Measurements from ENCODE around the gene NECAB3.

NECAB3 gene

DNA sequence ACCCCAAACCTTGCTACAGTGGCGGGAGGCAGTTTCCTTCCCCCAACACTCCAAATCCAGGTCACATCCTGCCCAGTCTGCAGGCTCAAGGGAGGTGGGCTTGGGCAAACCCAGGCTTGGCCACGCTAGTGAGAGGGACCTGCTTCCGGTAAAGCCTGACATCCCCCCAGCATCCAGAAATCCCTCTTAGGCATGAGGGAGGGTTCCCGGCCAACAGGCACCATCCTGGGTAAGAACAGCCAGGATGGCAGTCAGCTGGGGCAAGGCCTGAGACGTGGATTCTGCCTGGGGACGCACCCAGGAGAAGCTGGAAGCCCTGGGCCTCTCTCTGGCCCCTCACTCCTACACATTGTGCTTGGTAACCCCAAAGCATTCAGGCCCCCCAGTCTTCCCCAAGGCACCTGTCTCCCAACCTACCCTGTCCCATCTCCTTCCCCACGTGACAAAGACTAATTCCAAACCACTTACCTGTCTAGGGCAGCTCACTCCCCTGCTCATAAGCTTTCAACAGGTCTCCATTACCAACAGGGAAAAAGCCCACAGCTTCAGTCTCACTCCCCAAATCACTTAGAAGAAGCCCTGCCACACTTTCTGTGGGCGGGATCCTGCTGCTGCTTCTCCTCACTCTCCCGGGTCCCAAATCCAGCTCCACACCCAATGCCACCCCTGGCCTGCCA, 10.0 kb downstream of the NECAB3 start:
- no peak for DNase-seq (ENCODE audit: low read depth)

DNA sequence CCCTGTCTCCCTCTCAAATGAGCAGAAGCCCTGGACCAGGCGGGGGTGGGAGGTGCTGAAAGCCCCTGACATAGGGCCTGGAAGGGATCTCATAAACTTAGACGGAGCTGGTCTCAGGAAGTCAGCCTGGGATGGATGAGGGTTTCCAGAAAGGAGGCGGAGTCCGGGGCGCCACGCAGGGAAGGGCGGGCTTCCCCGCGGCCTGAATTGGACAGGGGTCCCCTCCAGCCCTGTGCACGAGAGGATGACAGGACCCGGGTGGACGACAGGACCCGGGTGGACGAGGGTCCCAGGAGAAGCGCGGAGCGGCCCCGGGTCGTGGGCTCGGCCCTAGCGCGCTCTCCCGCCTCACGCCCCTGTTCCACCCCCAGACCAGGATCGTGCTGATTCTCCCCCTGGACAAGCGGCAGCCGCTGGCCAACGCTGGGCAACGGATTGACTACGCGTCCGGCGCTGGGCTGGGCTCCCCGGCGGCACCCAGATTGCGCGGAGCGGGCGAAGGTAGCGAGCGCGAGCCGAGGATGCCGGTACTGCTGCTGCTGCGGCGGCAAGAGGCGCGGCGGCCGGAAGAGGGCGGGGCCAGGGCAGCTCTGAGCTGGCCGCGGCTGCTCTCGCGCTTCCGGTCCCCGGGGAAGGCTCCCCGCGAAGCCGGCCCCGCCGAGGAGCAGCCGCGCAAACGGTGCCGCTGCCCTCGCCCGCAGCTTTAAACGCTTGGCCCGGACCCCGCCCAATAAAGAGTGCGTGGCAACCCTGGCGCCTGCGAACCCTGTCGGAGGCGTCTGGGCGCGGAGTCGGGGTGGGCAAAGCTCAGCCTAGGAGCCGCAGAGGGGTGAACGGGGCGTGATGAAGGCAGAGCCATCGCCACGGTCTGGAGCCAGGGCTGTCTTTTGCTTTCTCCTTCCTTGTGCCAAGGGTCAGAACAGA, 10.8 kb downstream of the NECAB3 start:
- no peak for DNase-seq (ENCODE audit: low read depth)

DNA sequence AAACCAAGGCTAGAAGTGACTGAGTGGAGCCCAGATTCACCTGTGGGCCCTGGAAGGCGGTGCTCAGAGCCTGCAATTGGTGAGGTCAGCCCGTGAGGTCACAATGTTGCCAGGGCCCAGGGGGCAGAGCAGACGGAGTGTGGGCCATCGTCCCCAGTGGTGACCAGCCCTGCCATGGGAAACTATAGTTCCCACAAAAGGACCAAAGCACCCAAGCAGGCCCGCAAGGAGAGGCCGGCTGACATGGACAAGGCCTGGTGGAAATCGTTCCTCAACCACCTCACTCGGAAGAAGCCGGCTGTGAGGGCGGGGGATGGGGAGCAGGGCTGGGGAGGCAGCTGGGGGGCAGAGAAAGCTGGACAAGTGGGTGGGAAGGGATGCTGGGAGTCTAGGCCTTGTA, 12.1 kb downstream of the NECAB3 start, which contains the start of gene C20orf144:
Gene C20orf144, plus strand, starts transcription at position 156 of the 400 bp plus-strand sequence. Its CDS starts 19 bp downstream, at position 175.
- DNase-seq (ENCODE audit: low read depth), result no peak

DNA sequence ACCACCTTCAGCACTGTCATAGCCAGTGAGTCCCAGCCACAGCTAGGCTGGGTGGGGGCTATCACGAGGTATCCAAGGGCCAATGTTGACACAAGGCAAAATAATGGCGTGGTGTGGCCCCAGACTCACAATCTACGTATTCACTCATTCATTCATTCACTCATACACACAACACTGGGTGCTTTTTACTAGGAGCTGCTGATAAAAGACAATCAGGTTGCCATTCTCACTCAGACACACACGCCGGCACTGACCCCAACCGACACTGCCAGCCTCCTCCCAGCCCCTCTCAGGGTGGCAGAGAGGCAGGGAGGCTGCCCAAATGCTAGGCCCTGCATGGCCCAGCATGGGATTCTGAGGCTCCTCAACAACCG, 13.6 kb downstream of the NECAB3 start:
- DNase-seq (ENCODE audit: low read depth), result no peak

DNA sequence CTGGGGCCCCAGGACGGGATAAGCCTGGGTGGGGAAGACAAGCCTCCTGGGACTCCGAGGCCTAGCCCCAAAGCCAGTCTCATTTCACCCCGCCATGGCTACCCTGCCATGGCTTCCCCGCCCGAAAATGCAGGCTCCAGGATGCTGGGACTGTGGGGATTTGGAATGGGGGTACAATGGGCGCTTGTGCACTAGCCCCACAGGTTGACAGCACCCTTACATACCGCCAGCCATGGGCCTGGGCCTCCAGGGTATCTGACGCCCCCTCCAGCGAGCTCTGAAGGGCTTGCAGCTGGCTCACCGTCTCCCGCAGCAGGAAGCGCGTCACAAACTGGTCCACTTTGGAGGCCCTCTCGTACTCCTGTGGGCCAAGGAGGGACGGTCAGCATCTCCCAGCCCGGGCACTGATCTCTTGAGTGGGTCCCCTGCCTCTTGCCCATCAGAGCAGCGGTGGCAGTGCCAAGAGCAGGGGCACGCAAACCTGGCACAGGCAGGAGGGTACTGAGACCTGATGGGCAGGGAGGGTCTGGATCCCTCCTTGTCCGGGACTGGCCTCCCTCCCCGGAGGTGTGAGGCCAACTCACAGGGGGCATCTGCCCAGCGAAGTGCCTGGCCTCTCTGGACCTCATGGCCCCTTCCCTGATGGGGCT, 14.1 kb downstream of the NECAB3 start:
- DNase-seq (ENCODE audit: low read depth), result no peak

DNA sequence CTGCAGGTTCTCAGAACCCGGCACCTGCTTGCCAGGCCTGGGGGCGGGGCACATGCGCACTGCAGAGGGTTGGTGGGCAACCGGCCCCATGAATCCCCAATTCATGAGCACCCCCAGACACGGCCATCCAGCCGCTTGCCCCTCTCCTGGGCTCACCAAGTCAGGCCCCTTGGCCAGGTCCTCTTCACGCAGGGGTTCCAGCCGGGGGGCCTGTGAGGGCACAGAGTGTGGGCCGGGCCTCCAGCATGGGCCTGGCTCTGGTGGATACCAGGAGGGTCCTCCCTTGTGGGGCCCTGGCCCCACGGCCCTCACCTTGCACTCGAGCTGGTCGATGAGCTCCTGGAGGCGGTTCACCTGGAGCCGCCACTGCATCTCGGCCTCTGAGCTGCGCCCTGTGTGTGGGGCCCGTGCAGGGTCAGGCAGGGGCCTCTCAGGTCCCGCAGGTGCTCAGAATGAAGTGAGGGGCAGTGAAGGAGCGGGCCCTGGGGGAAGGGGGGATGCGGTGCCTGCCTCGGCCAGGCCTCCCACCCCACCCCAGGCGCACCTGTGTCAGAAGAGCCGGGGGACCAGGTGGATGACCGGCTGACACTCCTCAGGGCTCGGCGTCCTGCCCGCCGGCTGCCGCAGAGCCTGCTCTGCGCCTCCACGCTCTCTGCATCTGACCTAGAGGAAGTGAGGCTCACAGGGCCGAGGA, 14.7 kb downstream of the NECAB3 start:
- DNase-seq (ENCODE audit: low read depth), result no peak

DNA sequence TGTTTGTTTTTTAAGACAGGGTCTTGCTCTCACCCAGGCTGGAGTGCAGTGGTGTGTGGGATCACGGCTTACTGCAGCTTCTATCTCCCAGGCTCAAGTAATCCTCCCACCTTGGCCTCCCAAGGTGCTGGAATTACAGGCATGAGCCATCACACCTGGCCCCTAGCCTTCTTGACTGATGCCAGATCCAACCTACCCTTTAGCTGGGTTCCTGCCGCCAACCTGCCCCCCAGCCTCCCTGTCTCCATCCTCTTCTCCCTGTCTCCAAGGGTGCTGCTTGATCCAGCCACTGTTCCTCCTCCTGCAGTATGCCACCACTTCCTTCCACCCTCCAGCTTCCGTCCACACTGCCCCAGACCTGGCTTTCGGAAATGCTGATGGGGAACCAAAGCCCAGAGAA, 15.3 kb downstream of the NECAB3 start:
- no peak for DNase-seq (ENCODE audit: low read depth)

DNA sequence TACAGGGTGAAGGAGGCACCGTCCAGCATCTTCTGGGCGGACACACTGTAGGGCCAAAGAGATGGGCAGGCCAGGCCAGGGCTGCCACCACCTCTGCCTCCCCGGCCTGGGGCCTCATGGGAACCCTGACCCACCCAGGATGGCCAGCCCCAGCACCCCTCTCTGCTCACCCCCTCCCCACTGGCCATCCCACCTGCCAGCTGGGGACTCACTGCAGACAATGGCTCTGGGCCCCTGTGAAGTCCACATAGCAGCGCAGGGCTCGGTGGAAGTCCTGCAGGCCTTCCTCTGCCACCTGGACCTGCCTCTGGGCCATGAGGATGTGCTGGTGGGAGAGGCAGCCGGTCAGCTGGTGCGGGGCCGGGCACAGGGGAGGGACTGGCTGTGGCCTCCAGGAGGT, 15.7 kb downstream of the NECAB3 start:
- DNase-seq (ENCODE audit: low read depth), result no peak

DNA sequence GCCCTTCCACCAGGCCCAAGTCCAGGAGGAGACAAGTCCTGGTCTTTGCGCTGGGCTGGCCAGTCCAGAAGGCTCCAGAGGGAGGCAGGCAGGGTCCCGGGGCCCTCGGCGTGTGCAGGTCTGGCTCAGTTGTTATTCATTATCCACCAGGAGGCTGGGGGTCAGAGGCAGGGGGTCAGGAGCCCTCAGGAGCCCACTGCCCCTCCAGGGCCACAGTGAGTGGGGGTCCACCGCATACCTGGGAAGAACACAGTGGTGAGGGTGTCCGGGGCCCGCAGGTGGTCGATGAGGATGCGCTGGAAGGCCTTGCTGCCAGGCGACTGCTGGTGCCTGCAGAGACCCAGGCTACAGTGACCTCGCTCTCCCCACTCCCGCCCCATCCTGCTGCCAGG, 16.5 kb downstream of the NECAB3 start:
- no peak for DNase-seq (ENCODE audit: low read depth)

DNA sequence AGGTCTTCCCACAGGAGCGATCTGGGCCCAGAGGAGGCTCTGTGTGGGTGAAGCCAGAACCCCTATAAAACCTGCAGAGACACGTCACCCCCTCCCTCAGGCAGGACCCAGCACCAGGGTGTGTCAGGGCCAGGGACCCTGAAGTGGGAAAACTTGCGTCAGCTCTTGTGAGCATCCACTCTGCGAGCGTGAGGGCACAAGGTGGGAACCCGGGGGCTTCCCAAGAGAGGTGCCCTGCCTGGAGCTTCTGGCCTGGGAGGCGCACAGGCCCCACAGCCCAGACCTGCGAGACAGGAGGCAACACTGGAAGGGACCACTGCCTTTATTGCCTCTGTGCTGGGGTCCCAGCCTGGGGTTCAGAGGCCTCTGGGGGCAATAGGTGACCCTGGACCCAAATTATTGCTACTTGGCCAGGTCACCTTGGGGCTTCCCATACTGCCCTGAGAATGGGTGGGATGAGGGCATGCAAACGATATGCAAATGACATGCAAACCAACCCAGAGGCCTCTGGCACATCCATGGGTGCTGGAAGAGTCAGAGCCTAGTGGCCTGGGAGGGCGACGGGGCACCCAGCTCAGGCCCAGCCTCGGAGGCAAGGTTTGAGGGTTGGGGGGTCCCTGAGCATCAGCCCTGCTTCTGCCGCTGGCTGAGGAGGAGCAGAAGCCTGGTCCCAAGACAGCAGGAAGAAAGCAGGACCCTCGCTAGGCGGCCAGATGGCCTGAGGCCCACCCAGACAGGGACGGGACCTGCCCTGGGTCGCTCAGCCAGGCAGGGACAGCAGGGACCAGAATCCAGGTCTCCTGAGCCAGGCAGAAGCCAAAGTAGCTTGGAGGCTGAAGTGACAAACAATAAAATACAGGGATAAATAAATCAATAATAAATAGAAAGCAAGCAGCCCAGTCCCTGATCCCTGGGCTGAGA, 17.2 kb downstream of the NECAB3 start:
- DNase-seq (ENCODE audit: low read depth), result no peak

DNA sequence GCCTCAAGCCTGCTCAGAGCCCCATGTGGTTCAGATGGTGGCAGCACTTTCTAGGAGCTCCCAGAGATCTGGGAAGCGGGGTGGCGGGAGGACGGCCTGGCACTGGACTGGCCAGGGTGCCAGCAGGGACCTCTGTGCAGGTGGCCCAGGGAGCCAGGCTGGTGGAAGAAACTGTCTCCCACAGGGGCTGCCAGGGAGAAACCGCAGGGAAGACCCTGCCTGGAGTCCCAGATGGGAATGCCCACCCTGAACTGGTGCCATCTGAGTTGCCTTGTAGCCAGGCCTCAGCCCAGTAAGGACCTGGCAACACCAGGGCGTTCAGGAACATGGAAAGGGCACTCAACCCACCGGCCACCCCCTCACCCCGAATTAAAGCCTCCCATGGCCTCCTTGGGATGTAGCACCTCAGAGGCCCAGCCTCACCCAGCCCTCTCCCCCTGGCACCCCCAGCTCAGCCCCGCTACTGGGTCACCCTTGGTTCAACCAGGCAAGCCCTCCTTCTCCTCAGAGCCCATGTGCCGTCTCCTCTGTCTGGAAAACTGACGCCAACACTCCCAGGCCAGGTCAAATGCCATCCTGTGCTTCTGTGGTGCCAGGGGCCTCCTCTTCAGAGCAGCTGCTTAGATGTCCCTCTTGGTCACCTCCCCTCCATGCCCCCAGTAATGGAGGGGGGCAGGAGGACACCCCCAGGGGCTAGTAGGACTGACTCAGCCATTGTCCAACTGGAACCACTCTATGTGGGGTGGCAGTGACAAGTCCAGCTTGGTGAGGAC, 18.0 kb downstream of the NECAB3 start:
- no peak for DNase-seq (ENCODE audit: low read depth)

DNA sequence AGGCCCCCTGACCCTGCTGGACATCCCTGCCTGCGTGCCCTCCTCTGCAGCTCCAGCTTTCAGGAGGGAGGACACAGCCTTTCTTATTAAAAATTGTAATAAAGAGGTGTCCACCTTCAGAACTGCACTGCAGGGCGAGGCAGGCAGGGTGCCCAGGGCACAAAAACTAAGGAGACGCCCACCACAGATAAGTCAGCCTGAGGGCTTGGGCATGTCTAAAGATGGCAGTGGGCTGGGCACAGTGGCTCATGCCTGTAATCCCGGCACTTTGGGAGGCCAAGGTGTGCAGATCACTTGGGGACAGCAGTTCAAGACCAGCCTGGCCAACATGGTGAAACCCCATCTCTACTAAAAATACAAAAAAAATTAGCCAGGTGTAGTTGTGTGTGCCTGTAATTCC, 19.1 kb downstream of the NECAB3 start:
- DNase-seq (ENCODE audit: low read depth), result no peak

DNA sequence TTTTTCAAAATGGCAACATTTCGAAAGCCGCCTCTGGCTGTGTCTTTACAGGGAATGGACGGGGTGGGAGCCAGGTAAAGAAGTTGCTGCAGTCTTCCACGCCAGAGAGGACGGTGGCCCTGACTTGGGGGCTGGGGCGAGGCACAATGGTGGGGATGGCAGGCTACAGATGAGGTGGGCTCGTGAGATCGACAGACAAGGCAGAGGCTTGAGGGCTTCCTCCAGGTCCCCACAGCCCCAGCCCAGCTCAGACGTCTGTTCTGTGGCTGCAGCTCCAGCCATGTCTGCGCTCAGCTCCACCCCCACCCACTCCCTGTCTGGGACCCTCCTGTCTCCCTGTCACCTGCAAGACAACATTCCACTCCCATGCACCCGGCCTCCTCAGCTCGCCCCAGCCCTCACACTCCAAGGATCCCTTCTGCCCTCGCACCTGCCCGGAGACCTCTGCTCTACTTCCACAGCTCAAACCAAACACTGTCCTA, 19.5 kb downstream of the NECAB3 start:
- no peak for DNase-seq (ENCODE audit: low read depth)

DNA sequence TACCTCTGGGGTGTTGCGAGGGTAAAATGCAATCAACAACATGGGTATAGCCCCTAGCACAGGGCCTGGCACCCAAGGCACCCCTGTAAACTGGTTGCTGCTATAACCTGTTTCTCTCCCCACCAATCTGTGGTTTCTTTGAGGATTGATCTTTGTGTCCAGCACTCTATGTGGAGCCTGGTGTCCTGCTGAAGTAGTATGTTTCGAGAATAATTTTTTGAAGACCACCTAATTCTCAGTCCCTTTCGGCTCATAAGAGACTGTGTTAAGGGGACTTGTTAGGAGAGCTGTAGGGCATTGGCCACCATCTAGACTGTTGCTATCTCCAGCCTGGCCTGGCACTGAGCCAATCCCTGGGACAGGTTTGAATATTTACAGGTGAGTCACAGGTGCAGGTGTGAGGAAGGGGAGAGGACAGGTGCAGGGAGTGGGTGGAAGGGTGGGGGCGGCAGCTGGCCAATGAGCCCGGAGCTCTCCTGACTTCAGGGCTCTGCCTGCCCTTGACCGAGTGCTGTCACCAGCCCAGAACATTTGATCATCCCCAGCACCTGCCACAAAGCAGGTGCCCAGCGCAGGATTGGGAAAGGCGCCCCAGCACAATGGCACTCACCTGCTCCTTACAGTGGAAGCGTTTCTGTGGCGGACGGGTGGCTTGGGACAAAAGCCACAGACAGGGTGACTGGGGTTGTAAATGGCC, 20.2 kb downstream of the NECAB3 start:
- DNase-seq (ENCODE audit: low read depth), result no peak

DNA sequence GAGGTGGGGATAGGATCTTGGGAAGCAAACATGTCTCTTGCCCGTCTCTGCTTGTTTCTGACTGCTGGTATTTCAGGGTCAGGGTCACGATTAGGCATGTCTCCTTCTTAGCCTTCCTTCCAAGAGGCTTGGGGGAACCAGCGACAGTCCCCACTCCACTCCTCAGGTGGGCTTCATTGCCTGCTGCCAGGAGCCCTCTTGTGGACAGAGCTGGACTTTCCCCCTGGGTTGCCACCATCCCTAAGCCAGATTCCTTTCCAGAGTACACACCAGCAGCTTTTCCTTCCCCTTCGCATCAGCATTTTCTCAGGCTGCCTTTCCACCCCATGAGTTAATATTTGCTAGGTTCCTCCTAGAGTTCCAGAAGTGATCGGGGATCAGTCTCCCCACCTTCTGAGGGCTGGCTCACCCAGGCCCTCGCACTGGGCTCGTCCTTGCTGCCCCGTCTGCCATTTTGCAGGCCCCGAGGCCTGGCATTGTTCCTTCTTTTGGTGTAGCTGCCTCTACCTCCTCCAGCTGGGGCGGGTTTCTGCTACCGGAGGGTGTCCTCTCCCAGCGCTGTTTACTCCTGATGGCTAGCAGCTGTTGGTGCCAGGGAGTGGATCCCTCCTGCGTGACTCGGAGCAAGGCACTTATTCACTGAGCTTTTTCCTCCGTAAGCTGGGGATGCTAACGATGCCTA, 20.9 kb downstream of the NECAB3 start:
- no peak for DNase-seq (ENCODE audit: low read depth)

DNA sequence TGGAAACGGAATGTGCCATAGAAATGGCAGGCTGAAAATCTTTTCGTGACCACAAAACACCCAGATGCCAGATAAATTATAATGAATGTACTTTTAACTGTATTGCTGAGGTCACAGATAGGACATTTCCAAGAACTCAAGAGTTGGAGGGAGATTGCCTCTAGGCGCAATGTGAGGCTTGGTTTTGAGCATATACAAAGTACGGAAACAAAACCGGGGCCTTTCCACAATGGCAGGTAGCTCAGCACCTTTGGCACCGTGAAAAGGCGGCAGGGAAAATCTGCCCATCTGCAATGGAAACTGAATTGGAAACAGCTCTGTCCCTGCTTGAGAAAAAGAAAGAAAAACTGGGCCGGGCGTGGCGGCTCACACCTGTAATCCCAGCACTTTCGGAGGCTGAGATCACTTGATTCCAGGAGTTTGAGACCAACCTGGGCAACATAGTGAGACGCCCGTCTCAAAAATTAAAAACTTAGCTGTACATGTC, 22.6 kb downstream of the NECAB3 start:
- DNase-seq (ENCODE audit: low read depth), result no peak

DNA sequence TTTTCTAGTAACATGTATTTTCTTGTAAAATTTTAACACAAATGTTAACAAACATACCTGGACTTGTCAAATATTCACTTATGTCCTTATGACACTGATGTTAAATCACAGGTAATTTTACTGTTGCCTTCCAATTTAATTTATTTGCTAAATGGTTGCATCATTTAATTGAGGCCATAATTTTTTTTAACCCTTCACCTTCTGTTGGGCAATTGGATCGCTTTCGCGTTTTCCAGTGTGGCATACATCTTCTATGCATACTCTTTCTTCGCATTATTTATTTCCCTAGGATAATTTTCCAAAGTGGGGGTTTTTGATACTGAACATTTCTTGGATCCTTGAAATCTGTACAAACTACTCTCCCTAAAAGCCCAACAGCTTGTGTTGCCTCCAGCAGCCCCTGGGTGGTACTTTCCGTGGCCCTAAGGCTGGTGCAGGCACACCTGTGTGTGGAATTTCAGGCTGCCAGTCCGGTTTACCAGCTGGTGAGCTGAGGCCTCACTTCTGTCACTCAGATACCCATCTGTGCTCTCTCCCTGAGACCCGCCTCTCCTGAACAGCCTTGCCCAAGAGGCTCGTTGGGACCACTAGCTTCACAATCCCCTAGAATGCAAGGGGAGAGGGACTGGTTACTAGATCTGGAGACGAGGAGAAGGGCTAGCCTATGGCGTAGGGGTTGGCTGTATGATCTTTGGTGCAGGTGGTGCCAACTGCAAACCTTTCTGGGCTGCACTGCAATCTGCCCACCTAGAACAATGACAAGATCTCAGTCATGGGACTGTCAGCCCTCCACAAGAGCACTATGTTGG, 23.3 kb downstream of the NECAB3 start:
- DNase-seq (ENCODE audit: low read depth), result no peak
